Iris pigment epithelial cell (primary cell): ENCODE data around the gene BPIFA2.

Source experiments
- DNase-seq: peaks from one replicate; pipeline ENCODE4 v3.0.0-alpha.2; 2011; ENCODE audit warnings: low read depth

BPIFA2 gene

GRCh38 chr20:33199026-33199425 lies 31.1 kb downstream of the BPIFA2 start:
- no peak for DNase-seq

GRCh38 chr20:33202451-33202850 lies 34.5 kb downstream of the BPIFA2 start:
- DNase-seq = no peak

GRCh38 chr20:33203444-33203843 lies 35.5 kb downstream of the BPIFA2 start:
- DNase-seq = no peak

GRCh38 chr20:33209789-33210188 lies 41.8 kb downstream of the BPIFA2 start:
- DNase-seq = peak; percentile 53

GRCh38 chr20:33210371-33210770 lies 42.4 kb downstream of the BPIFA2 start:
- no peak for DNase-seq

GRCh38 chr20:33211817-33212424 lies 44.0 kb downstream of the BPIFA2 start:
- peak; percentile 63 for DNase-seq

GRCh38 chr20:33217052-33217451 lies 49.1 kb downstream of the BPIFA2 start, which contains the start of gene BPIFA3:
BPIFA3 (plus strand) TSS chr20:33217352; CDS start chr20:33217537, 185 bp downstream.
- DNase-seq = no peak

GRCh38 chr20:33224399-33224798 lies 56.4 kb downstream of the BPIFA2 start:
- DNase-seq = no peak

- DNase-seq = no peak
These were observed 61.9 kb downstream of the BPIFA2 start for GRCh38 chr20:33229843-33230242.
